Neutrophil (primary cell): Measurements from ENCODE around the gene TOP2A.

Experiments
- H3K27ac ChIP-seq: fragments of 200-600 bp; sonication (generic); 2 replicates; pipeline ENCODE4 v1.5.1; 2016; ENCODE audit warnings: mild to moderate bottlenecking, moderate library complexity
- H3K27me3 ChIP-seq: fragments of 200-600 bp; sonication (generic); 2 replicates; pipeline ENCODE4 v1.6.0; 2016; ENCODE audit warnings: mild to moderate bottlenecking
- H3K36me3 ChIP-seq: fragments of 200-600 bp; sonication (generic); 2 replicates; pipeline ENCODE4 v1.5.1; 2017
- H3K4me1 ChIP-seq, 2 experiments: fragments of 200-600 bp in 1 of 2; sonication (generic) in 1 of 2; 1 replicate in 1 of 2; 2 replicates in 1 of 2; pipeline versions ENCODE4 v1.5.1 to v1.6.1; 2013 to 2016; ENCODE audit warnings: low read depth in 1 of 2, low read length in 1 of 2, mild to moderate bottlenecking in 1 of 2, moderate library complexity in 1 of 2; ENCODE audit not compliant: control insufficient read depth in 1 of 2, insufficient read depth in 1 of 2
- H3K4me3 ChIP-seq, 2 experiments: fragments of 200-600 bp in 1 of 2; sonication (generic) in 1 of 2; 1 replicate in 1 of 2; 2 replicates in 1 of 2; pipeline ENCODE4 v1.5.1; 2013 to 2016; ENCODE audit warnings: low read depth in 1 of 2, low read length in 1 of 2, mild to moderate bottlenecking in 1 of 2, moderate library complexity in 1 of 2
- H3K9me3 ChIP-seq: fragments of 200-600 bp; sonication (generic); 2 replicates; pipeline ENCODE4 v1.5.1; 2016
- TF ChIP-seq, protein P1 (sequence below): fragments of 200-600 bp; sonication (generic); IDR thresholded peaks from 2 replicates; pipeline ENCODE4 v1.5.1; 2016; ENCODE audit warnings: antibody characterized with exemption

Gene TOP2A

DNA sequence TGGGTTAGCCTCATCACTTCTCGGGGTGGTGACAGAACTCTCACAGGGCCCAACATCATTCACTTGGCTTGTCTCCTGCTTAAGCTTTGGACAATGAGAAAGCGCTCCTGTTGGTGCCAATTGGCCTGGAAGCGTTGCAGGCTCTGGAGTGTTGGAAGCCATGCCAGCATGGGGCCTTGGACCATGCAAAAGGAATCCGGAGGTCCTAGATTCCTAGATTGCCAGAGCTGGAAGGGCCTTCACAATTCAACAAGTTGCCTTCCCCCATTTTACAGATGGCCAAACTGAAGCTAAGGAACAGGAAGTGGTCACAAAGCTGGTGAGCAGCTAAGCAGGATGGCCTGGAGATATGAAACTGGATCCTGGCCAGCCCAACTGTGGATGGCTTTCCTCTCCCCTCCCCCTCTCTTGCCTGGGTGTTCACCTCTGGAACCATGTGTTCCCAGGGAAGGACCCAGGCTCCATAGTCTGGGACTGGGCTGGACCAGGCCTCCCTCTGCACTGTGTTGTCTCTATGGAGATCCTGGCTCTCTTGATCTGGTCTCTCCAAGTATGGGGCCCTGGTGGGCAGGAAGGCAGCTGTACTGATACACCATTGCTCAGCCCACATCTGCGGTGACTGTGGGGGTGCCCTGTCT is 19.5 kb upstream of the TOP2A start:
- no peak overlapping the region for H3K27ac ChIP-seq
- TF ChIP-seq, protein P1, sequence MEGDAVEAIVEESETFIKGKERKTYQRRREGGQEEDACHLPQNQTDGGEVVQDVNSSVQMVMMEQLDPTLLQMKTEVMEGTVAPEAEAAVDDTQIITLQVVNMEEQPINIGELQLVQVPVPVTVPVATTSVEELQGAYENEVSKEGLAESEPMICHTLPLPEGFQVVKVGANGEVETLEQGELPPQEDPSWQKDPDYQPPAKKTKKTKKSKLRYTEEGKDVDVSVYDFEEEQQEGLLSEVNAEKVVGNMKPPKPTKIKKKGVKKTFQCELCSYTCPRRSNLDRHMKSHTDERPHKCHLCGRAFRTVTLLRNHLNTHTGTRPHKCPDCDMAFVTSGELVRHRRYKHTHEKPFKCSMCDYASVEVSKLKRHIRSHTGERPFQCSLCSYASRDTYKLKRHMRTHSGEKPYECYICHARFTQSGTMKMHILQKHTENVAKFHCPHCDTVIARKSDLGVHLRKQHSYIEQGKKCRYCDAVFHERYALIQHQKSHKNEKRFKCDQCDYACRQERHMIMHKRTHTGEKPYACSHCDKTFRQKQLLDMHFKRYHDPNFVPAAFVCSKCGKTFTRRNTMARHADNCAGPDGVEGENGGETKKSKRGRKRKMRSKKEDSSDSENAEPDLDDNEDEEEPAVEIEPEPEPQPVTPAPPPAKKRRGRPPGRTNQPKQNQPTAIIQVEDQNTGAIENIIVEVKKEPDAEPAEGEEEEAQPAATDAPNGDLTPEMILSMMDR, result no peak
- H3K4me3 ChIP-seq, result no peak overlapping the region
- H3K4me1 ChIP-seq, result no peaks in the 10 kb centered on the region
- no peaks in the 10 kb centered on the region for H3K36me3 ChIP-seq
- H3K9me3 ChIP-seq, result no peaks in the 10 kb centered on the region
- peaks cover 29% of the 10 kb centered on the region for H3K27me3 ChIP-seq

DNA sequence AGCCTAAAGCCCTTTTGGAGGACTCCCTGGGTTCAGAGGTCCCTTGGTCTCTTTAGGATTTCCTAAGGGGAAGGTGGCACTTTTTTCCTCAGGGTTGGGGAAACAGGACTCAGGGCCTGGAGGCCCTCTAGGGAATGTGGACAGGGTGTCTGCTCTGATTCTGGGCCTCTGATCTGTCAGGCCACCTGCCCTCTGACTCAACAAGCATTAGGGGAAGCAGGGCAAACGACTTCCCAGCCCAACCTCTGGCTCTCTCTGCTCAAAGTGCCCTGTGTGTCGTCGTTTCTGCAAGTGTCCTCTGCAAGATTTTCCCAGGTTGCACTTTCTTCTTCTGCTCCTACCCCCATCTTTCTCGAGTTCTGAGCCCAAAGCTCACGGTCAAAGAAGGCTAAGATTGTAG is 18.9 kb upstream of the TOP2A start:
- TF ChIP-seq, protein P1, result no peak
- H3K36me3 ChIP-seq, result no peaks in the 10 kb centered on the region
- H3K27me3 ChIP-seq, result peaks cover 27% of the 10 kb centered on the region
- H3K27ac ChIP-seq, result no peak overlapping the region
- H3K9me3 ChIP-seq, result no peaks in the 10 kb centered on the region
- no peak overlapping the region for H3K4me3 ChIP-seq
- H3K4me1 ChIP-seq, result no peaks in the 10 kb centered on the region

DNA sequence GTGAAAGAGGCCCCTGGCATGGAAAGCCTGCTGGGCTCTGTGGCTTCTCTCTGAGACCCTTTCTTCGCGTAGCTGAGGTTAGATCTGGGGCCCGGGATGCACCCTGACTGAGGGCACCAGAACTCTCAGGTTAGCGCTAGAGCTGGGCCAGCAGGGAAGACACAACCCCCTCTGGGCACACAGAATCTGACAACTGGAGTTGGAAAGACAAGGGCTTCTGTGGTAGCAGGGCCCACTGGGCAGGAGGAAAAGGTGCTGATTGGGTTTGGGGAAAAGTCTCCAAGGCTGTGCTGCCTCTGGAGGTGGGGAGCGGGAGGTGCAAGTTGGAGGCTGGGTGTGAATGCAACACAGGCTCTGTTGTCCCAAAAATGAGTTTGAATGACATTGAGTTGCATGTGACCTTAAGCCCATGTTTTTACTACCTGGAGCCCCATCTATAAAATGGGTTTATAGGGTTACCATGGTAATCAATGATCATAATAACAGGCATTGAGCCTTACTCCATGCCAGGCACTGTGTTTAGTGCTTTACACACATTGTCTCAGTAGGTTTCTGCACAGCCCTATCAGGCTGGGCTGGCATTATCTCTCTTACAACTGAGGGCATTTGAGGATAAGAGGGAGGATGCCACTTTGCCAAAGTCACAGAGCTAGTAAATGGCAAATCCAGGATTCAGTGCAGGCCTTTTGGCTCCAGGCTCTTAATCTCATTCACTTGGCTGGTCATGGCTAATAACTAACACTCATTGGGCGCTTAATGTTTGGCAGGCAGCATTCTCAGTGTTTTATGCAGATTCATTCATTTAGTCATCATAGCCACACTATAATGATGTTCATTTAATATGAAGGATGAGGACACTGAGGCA is 16.1 kb upstream of the TOP2A start:
- no peaks in the 10 kb centered on the region for H3K9me3 ChIP-seq
- no peak overlapping the region for H3K27ac ChIP-seq
- H3K36me3 ChIP-seq, result no peaks in the 10 kb centered on the region
- H3K27me3 ChIP-seq, result peaks cover 18% of the 10 kb centered on the region
- H3K4me1 ChIP-seq, result no peaks in the 10 kb centered on the region
- no peak overlapping the region for H3K4me3 ChIP-seq
- TF ChIP-seq, protein P1, result no peak

DNA sequence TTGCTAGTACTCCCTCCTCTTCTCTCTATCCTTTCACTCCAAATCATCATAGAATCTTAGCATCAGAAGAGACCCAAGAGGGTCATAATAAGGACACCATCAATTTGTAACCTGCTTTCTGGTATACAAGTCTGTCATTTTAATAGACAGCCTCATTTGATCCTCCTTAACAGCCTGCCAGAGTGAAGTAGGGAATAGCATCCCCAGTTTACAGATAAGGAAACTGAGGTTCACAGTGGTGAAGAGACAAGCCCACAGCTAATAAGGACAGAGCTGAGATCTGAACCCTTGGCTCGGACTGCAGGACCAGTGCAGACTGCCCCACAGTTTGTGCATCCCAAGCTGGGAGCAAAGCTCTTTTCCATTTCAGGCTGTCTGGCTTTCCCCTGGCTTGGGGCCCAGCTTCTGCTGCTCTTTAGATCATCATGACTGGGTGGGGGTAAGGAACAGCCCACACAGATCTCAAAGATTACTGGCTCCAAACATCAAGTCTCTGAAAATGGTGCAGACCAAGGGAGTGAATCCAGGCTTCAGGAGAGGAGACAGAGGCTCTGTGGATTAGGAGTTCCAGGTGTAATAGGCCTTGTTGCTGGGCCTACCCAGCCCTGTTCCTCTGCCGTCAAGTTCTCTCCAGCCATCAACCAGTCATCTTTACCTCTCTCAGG is 15.3 kb upstream of the TOP2A start:
- H3K27ac ChIP-seq, result no peak overlapping the region
- TF ChIP-seq, protein P1, result no peak

DNA sequence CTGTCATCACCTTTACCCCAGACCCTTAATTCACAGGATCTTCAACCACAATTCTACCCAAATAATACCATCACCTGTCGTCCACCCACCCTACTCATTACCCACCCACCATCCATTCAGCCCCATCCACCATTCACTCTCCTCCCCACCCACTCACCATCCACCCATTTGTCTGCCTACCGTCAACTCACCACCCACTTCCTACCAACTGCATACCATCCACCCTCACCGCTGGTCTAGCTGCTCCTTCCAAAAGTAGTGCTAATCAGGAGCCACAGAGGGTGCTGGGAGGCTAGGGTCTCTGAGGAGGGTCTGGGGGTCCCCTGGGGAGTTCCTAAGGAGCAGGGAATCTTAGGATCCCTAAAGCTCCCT is 13.5 kb upstream of the TOP2A start:
- Histone ChIP-seq H3K4me1 (no peaks in the 10 kb centered on the region), H3K27me3 (peaks cover 18% of the 10 kb centered on the region), H3K9me3 (no peaks in the 10 kb centered on the region), H3K36me3 (no peaks in the 10 kb centered on the region), H3K4me3 (no peak overlapping the region), H3K27ac (no peak overlapping the region)
- TF ChIP-seq, protein P1, result no peak

More for the DNA sequence above, 15.3 kb upstream of the TOP2A start:
- Histone ChIP-seq H3K4me1 (no peaks in the 10 kb centered on the region), H3K4me3 (no peak overlapping the region), H3K9me3 (no peaks in the 10 kb centered on the region), H3K36me3 (no peaks in the 10 kb centered on the region), H3K27me3 (peaks cover 18% of the 10 kb centered on the region)
